ENCODE results near the gene YAP1.

Gene YAP1

DNA sequence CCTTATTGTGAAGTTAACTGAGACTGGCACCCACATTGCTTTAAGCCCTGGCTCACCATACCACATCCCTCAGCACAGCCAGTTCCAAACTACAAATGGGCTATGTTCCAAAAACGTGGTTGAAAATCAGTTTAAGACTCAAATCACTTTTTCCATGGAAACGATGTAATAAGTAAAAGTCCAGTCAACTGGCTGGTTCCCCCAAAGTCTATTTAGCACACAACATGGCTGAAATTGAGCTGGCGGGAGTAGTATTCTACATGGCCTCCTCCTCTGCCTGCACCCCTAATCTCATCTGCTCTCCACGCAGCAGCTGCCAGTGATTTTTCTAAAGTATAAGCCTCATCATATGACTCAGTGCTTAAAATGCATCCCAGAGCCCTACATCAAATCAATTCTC is 166.1 kb downstream of the YAP1 start:
- Histone ChIP-seq H3K27ac (ENCODE audit: low read depth, low read length) (no peak overlapping the region), H4K20me1 (ENCODE audit: low read depth, low read length) (no peaks in the 10 kb centered on the region), H3K9me3 (ENCODE audit: insufficient read depth, low read length) (no peaks in the 10 kb centered on the region), H3F3A (ENCODE audit: insufficient read depth) (no peaks in the 10 kb centered on the region), H3K9ac (ENCODE audit: low read length) (no peak overlapping the region), H3K4me2 (ENCODE audit: low read depth, low read length, poor library complexity, severe bottlenecking) (no peak overlapping the region), H3K36me3 (ENCODE audit: low read length) (no peaks in the 10 kb centered on the region), H3K27me3 (ENCODE audit: low read length) (no peaks in the 10 kb centered on the region), H3K9me2 (replicated peaks; ENCODE audit: insufficient read depth, low read length) (no peaks in the 10 kb centered on the region), H3K79me2 (ENCODE audit: insufficient read depth, low read length) (no peaks in the 10 kb centered on the region), H2AFZ (ENCODE audit: low read depth, low read length, severe bottlenecking) (no peak overlapping the region), H3K4me3 (ENCODE audit: insufficient read depth, low read length, poor library complexity, severe bottlenecking) (no peak overlapping the region)
- no peak for TF ChIP-seq EZH2phosphoT487 (conservative IDR thresholded peaks at IDR 0.05; ENCODE audit: low read length)
- TF ChIP-seq, protein P1, sequence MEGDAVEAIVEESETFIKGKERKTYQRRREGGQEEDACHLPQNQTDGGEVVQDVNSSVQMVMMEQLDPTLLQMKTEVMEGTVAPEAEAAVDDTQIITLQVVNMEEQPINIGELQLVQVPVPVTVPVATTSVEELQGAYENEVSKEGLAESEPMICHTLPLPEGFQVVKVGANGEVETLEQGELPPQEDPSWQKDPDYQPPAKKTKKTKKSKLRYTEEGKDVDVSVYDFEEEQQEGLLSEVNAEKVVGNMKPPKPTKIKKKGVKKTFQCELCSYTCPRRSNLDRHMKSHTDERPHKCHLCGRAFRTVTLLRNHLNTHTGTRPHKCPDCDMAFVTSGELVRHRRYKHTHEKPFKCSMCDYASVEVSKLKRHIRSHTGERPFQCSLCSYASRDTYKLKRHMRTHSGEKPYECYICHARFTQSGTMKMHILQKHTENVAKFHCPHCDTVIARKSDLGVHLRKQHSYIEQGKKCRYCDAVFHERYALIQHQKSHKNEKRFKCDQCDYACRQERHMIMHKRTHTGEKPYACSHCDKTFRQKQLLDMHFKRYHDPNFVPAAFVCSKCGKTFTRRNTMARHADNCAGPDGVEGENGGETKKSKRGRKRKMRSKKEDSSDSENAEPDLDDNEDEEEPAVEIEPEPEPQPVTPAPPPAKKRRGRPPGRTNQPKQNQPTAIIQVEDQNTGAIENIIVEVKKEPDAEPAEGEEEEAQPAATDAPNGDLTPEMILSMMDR (IDR thresholded peaks at IDR 0.05; ENCODE audit: insufficient read depth, low read length, poor library complexity, severe bottlenecking) = no peak

DNA sequence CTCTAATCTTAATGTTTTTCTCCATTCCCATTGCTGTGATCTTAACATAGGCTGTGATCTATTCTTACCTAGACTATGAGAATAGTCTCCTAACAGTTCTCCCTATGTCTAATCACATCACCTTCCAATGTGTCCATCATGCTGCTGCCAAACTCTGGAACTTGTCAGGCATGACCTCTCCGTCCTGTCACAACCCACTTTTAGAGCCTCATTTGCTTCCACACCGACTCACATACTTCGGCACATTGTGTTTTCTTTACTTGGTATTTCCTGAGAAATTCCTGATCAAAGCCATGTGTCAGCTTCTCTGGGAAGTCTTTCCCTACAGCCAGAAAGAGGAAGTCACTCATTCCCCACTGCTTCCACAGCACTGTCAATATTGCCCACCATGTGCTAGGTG is 166.5 kb downstream of the YAP1 start:
- no peak for TF ChIP-seq EZH2phosphoT487 (conservative IDR thresholded peaks at IDR 0.05; ENCODE audit: low read length)
- TF ChIP-seq, protein P1 (IDR thresholded peaks at IDR 0.05; ENCODE audit: insufficient read depth, low read length, poor library complexity, severe bottlenecking) = no peak

DNA sequence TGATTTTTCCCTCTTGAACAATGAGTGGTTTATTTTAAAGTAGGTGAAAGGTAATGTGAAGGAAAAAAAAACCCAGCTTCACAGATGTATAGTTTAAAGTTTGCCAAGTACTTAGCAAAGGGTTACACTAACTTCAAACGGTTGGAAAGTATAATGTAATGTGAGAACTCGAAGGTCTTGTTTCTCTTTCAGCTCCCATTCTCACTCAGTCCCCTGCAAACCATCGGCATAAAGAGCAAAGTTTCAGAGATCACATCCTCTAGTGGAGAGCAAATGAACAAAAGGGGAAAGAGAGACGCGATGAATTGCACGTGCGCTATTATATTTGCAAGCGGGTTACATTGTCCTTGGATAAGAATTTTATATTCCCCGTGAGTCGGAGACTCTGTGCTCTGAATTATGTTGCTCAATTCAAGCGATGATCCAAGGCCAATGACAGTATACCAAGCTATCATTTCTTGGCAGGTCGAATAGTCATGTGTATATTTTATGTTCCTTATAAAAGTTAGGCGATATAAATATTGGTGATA is 169.5 kb downstream of the YAP1 start:
- no peaks in the 10 kb centered on the region for H3K9me3 ChIP-seq (ENCODE audit: insufficient read depth, low read length)
- TF ChIP-seq, protein P1 (IDR thresholded peaks at IDR 0.05; ENCODE audit: insufficient read depth, low read length, poor library complexity, severe bottlenecking) = no peak
- no peak for TF ChIP-seq EZH2phosphoT487 (conservative IDR thresholded peaks at IDR 0.05; ENCODE audit: low read length)
- H2AFZ ChIP-seq (ENCODE audit: low read depth, low read length, severe bottlenecking) = no peak overlapping the region
- H3K9ac ChIP-seq (ENCODE audit: low read length) = no peak overlapping the region
- no peak overlapping the region for H3K27ac ChIP-seq (ENCODE audit: low read depth, low read length)
- H3F3A ChIP-seq (ENCODE audit: insufficient read depth) = no peaks in the 10 kb centered on the region
- no peaks in the 10 kb centered on the region for H3K36me3 ChIP-seq (ENCODE audit: low read length)
- H3K27me3 ChIP-seq (ENCODE audit: low read length) = no peaks in the 10 kb centered on the region
- no peaks in the 10 kb centered on the region for H4K20me1 ChIP-seq (ENCODE audit: low read depth, low read length)
- no peak overlapping the region for H3K4me3 ChIP-seq (ENCODE audit: insufficient read depth, low read length, poor library complexity, severe bottlenecking)
- H3K4me2 ChIP-seq (ENCODE audit: low read depth, low read length, poor library complexity, severe bottlenecking) = no peak overlapping the region
- no peaks in the 10 kb centered on the region for H3K79me2 ChIP-seq (ENCODE audit: insufficient read depth, low read length)
- H3K9me2 ChIP-seq (replicated peaks; ENCODE audit: insufficient read depth, low read length) = no peaks in the 10 kb centered on the region

More for the DNA sequence above, 166.5 kb downstream of the YAP1 start:
- Histone ChIP-seq H3K9me2 (replicated peaks; ENCODE audit: insufficient read depth, low read length) (no peaks in the 10 kb centered on the region), H3K9ac (ENCODE audit: low read length) (no peak overlapping the region), H3K4me3 (ENCODE audit: insufficient read depth, low read length, poor library complexity, severe bottlenecking) (no peak overlapping the region), H3K27me3 (ENCODE audit: low read length) (no peaks in the 10 kb centered on the region), H3K36me3 (ENCODE audit: low read length) (no peaks in the 10 kb centered on the region), H2AFZ (ENCODE audit: low read depth, low read length, severe bottlenecking) (no peak overlapping the region), H3F3A (ENCODE audit: insufficient read depth) (no peaks in the 10 kb centered on the region), H3K4me2 (ENCODE audit: low read depth, low read length, poor library complexity, severe bottlenecking) (no peak overlapping the region), H3K27ac (ENCODE audit: low read depth, low read length) (no peak overlapping the region), H3K79me2 (ENCODE audit: insufficient read depth, low read length) (no peaks in the 10 kb centered on the region), H4K20me1 (ENCODE audit: low read depth, low read length) (no peaks in the 10 kb centered on the region), H3K9me3 (ENCODE audit: insufficient read depth, low read length) (no peaks in the 10 kb centered on the region)
